GM23248 (cell line): ENCODE measurements around the gene COA8.

Experiments used
- EZH2 ChIP-seq: fragments of 200-600 bp; sonication (generic); IDR thresholded peaks from 2 replicates; pipeline ENCODE4 v1.6.1; 2018; ENCODE audit warnings: antibody characterized with exemption, mild to moderate bottlenecking; ENCODE audit not compliant: insufficient read depth, poor library complexity, severe bottlenecking
- EZH2phosphoT487 ChIP-seq: fragments of 200-600 bp; sonication (generic); IDR thresholded peaks from 2 replicates; pipeline ENCODE4 v1.6.1; 2018; ENCODE audit warnings: antibody characterized with exemption, moderate library complexity, mild to moderate bottlenecking, low read depth; ENCODE audit not compliant: insufficient read depth

- no peak for TF ChIP-seq EZH2phosphoT487
- TF ChIP-seq EZH2: no peak
Observed at GRCh38 chr14:103552011-103552845, 10.5 kb upstream of the COA8 start.
